Epidermal melanocyte (primary cell): ENCODE data around the gene YJU2.
"Not testable (repeated sequence)": the region's sequence is repeated elsewhere in the genome, so short reads cannot be mapped to it uniquely, and the experiment has no call there.

ENCODE experiments used
- DNase-seq: peaks from one replicate; pipeline ENCODE4 v3.0.0; 2011; ENCODE audit warnings: low spot score; ENCODE audit not compliant: insufficient read length

YJU2 gene

GRCh38 chr19:4228765-4229178 lies 18.1 kb upstream of the YJU2 start:
- no peak for DNase-seq

DNA sequence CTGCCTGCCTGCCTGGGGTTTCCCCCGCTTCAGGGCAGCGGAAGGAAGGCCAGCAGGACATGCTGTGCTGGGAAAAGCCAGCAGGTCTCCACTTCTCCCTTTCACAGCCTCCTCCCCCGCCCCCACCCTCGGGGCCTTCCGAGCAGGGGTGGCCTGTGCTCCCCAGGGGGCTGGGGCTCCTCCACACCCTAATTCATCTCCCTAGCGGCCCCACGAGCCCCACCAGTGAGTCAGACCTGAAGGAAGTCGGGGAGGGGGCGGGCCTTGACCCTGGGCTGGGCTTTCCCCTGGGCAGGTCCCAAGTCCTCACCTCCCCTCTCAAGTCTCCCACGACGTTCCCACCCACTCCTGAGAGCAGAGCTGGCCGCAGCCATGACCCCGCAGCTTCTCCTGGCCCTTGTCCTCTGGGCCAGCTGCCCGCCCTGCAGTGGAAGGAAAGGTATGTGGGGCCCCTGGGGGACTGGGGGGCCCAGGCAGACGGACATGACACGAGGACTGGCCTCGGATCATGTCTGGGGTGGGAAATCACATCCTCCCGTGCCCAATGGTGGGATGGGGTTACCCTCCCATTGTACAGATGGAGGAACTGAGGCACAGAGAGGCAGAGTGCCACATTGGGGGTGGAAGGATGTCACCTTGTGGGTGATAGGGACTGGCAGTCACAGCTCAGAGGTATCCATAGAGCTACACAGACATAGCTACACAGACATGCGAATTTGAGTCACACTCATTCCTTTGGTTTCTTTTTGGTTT lies 17.5 kb upstream of the YJU2 start, which contains the start of gene EBI3:
Gene EBI3, plus strand, starts transcription at position 345 of the 753 bp plus-strand sequence. Its CDS starts 28 bp downstream, at position 373.
- DNase-seq = no peak

- not testable (repeated sequence) for DNase-seq
Measured at GRCh38 chr19:4230237-4230636, 16.6 kb upstream of the YJU2 start.

DNA sequence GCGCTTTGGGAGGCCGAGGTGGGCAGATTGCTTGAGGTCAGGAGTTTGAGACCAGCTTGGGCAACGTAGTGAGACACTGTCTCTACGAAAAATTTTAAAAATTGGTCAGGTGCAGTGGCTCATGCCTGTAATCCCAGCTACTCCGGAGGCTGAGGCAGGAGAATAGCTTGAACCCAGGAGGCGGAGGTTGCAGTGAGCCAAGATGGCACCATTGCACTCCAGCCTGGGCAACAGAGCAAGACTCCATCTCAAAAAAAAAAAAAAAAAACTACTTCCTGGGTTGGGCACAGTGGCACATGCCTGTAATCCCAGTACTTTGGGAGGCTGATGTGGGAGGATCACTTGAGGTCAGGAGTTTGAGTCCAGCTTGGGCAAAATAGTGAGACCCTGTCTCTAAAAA lies 15.4 kb upstream of the YJU2 start:
- not testable (repeated sequence) for DNase-seq

DNA sequence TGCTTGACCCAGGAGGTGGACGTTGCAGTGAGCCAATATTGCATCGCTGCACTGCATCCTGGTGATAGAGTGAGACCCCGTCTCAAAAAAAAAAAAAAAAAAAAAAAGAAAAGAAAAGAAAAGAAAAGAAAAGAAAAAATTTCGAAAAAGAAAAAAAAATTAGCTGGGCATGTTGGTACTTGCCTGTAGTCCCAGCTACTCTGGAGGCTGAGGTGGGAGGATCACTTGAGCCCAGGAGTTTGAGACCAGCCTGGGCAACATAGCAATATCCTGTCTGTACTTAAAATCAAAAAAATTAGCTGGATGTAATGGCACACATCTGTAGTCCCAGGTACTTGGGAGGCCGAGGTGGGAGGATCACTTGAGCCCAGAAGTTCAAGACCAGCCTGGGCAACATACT lies 14.7 kb upstream of the YJU2 start:
- not testable (repeated sequence) for DNase-seq

DNA sequence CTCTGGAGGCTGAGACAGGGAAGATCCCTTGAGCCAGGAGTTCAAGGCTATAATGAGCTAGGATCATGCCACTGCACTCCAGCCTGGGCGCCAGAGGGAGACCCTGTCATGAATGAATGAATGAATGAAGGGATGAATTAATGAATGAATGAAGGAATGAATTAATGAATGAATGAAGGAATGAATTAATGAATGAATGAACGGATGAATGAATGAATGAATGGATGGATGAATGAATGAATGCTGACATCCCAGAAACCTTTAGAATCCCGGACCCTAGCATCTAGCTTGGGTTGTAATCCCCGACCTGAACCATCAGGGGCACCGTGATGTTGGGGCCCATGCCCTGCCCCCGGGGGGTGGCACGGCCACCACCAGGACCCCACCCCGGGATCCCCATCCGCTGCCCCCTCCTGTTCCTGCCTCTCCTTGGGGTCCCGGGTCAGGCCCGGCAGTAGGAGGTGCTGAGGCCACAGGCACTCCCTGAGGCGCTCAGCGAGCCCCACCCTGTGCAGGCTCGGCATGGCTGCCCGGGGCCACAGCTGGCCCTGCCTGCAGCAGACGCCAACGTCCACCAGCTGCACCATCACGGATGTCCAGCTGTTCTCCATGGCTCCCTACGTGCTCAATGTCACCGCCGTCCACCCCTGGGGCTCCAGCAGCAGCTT lies 14.1 kb upstream of the YJU2 start:
- DNase-seq = no peak

GRCh38 chr19:4233282-4233853 lies 13.5 kb upstream of the YJU2 start:
- no peak for DNase-seq

DNA sequence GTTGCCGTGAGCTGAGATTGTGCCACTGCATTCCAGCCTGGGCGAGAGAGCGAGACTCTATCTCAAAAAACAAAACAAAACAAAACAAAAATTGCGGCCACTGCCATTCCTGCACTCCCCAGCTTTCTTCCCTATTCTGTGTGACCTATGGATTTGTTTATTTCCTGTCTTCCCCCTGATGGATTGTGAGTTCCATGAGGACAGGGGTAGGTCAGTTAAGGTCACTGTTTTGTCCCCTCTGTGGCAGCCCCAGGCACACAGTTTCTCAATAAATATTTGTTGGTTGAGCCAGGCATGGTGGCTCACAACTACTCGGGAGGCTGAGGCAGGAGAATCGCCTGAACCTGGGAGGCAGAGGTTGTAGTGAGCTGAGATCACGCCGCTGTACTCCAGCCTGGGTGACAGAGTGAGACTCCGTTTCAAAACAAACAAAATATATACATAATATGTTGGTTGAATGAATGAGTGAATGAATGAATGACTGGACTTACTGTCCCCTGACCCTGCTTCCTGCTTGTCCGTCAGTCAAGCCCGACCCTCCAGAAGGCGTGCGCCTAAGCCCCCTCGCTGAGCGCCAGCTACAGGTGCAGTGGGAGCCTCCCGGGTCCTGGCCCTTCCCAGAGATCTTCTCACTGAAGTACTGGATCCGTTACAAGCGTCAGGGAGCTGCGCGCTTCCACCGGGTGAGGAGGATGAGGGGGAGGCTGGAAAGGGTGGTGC lies 12.6 kb upstream of the YJU2 start:
- no peak for DNase-seq

DNA sequence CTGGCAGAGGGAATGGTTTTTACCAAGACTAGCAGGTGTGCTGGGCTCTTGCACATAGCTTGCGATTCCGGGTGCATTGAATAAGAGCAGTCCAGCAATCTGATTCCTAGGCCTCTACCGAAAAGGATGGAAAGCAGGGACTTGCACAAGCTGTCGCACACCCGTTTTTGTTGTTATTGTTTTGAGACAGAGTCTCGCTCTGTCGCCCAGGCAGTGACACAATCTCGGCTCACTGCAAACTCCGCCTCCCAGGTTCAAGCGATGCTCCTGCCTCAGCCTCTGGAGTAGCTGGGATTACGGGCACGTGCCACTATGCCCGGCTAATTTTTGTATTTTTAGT lies 12.0 kb upstream of the YJU2 start:
- DNase-seq = no peak

DNA sequence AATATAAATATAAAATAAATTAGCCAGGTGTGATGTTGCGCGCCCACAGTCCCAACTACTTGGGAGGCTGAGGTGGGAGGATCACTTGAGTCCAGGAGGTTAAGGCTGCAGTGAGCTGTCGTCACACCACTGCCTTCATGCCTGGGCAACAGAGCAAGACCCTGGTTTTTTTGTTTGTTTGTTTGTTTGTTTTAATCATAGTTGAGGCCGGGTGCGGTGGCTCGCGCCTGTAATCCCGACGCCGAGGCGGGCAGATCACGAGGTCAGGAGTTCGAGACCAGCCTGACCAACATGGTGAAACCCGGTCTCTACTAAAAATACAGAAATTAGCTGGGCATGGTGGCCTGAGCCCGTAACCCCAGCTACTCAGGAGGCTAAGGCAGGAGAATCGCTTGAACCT lies 9.4 kb upstream of the YJU2 start:
- not testable (repeated sequence) for DNase-seq

- DNase-seq = no peak
Measured at GRCh38 chr19:4238831-4239230, 8.0 kb upstream of the YJU2 start.

GRCh38 chr19:4241824-4242430 lies 5.0 kb upstream of the YJU2 start:
- no peak for DNase-seq

DNA sequence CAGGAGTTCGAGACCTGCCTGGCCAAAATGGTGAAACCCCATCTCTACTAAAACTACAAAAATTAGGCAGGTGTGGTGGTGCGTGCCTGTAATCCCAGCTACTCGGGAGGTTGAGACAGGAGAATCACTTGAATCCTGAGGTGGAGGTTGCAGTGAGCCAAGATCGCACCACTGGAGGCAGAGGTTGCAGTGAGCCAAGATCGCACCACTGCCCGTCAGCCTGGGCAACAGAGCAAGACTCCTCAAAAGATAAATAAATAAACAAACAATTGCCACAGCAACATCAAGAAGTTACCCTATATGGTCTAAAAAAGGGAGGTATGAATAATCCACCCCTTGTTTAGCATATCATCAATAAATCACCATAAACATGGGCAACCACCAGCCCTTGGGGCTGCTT lies 942 bp upstream of the YJU2 start:
- not testable (repeated sequence) for DNase-seq

GRCh38 chr19:4256563-4256962 lies 9.7 kb downstream of the YJU2 start:
- no peak for DNase-seq

DNA sequence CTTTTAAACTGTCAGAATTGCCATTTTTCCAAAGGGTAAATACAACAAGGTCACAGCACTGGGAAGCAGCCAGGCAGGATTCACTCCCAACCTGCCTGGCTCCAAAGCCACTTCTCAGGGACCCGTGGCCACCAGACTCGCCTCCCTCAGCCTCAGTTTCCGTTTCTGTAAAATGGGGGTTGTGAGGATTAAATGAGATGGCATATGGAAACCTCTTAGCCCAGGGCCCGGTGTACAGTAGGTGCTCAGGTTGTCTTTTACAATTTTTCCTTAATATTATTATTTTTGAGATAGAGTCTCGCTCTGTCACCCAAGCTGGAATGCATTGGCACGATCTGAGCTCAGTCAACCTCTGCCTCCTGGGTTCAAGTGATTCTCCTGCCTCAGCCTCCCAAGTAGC lies 10.1 kb downstream of the YJU2 start:
- no peak for DNase-seq

- no peak for DNase-seq
Measured at GRCh38 chr19:4258181-4258580, 11.3 kb downstream of the YJU2 start.

DNA sequence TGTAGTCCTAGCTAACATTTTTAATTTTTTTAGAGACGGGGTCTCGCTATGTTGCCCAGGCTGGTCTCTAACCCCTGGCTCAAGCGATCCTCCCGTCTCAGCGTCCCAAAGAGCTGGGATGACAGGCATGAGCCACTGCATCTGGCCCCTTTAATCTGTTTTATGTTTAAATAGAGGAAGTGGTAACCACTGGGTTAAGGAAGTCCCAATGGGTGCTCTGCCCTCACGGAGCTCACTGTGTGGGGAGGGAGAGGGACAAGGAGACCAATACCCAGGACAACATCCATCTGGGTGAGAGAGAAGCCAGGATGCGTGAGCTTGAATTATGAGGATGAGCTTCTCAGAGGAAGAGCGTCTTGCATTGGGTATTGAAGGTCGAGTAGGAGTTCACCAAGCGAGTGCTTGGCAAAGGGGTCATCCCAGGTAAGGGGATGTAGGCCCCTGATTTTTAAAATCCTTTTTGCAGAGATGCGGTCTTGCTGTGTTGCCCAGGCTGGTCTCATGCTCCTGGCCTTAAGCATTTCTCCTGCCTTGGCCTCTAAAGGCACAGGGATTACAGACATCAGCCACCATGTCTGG lies 13.8 kb downstream of the YJU2 start:
- no peak for DNase-seq

- DNase-seq = no peak
Measured at GRCh38 chr19:4264812-4265211, 17.9 kb downstream of the YJU2 start.

GRCh38 chr19:4266253-4267000 lies 19.5 kb downstream of the YJU2 start:
- no peak for DNase-seq

- no peak for DNase-seq
Measured at GRCh38 chr19:4267101-4267900, 20.4 kb downstream of the YJU2 start.
